ENCODE data around the gene SLC7A6OS. TPM values are rescaled to one million over a fixed set of nuclear protein-coding genes. Genes with fewer than 3 reads are reported as not detected.

Gene SLC7A6OS
- total RNA-seq, 1 donor from 2014 or later: 14.4 TPM

DNA sequence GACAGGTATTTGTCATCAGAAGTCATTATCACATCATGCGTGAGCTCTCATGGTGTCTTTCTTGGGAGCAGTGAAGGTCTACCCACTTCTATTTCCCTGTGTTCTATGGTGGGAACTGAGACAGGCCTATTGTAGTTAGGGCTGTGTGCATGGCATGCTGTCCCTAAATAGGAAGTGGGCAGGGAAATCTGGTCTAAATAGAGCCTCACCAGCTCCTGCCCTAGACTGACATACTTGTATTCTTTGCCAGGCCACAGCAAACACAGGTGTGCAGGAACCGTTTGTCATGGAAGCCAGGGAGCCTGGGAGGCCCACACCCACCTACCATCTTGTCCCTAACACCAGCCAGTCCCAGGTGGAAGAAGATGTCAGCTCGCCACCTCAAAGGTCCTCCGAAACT is 36.3 kb downstream of the SLC7A6OS start:
- Histone ChIP-seq H3K9me3 (no peaks in the 10 kb centered on the region), H3K4me1 (peaks cover 10 to 16% of the 10 kb centered on the region in 2 donors), H3K4me3 (no peak overlapping the region), H3K27ac (peak overlapping the region in 1 of 2 donors; percentile 75), H3K36me3 (peaks cover 14 to 29% of the 10 kb centered on the region in 2 donors), H3K27me3 (no peaks in the 10 kb centered on the region)
- no peak for DNase-seq (ENCODE audit: low spot score in 2 of 2)
- TF ChIP-seq, protein P1, sequence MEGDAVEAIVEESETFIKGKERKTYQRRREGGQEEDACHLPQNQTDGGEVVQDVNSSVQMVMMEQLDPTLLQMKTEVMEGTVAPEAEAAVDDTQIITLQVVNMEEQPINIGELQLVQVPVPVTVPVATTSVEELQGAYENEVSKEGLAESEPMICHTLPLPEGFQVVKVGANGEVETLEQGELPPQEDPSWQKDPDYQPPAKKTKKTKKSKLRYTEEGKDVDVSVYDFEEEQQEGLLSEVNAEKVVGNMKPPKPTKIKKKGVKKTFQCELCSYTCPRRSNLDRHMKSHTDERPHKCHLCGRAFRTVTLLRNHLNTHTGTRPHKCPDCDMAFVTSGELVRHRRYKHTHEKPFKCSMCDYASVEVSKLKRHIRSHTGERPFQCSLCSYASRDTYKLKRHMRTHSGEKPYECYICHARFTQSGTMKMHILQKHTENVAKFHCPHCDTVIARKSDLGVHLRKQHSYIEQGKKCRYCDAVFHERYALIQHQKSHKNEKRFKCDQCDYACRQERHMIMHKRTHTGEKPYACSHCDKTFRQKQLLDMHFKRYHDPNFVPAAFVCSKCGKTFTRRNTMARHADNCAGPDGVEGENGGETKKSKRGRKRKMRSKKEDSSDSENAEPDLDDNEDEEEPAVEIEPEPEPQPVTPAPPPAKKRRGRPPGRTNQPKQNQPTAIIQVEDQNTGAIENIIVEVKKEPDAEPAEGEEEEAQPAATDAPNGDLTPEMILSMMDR (IDR thresholded peaks at IDR 0.05): no peak
- intact Hi-C loops (cut with DNase I): no loop called here

DNA sequence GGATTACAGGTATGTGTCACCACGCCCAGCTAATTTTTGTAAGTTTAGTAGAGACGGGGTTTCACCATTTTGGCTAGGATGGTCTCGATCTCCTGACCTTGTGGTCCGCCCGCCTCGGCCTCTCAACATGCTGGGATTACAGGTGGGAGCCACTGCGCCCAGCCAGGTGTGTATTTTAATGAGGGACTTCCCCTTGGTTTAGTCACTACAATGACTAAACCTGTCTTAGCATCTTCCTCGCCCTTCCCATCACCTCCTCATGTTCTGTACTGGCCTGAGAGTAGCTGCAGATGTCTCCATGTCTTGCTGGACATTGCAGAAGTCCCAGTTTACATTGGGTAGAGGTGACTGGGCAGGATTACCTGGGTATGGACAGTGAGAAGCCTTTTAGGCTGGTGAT is 36.9 kb downstream of the SLC7A6OS start:
- H3K27me3 ChIP-seq: no peaks in the 10 kb centered on the region
- intact Hi-C loops (cut with DNase I): no loop called here
- H3K4me3 ChIP-seq: no peak overlapping the region
- peaks cover 10 to 16% of the 10 kb centered on the region in 2 donors for H3K4me1 ChIP-seq
- peaks cover 14 to 25% of the 10 kb centered on the region in 2 donors for H3K36me3 ChIP-seq
- TF ChIP-seq, protein P1 (IDR thresholded peaks at IDR 0.05): no peak
- H3K9me3 ChIP-seq: no peaks in the 10 kb centered on the region
- DNase-seq (ENCODE audit: low spot score in 2 of 2): no peak
- H3K27ac ChIP-seq: peak overlapping the region in 1 of 2 donors; percentile 75

DNA sequence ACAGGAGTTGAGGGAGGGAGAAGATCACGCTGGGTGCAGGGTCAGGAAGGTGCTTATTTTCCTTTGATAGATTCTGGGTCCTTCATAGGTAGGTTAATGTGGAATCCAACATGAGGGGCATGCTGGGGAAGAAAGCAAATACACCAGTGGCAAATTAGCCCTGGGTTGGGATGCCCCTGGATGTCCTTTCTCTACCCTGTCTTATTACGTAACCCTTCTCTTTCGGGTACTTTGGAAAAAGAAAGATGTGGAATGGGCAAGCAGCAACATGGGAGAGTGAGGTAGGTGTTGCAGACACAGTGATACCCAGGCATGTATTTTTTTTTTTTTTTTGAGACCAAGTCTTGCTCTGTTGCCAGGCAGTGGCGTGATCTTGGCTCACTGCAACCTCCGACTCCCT is 37.3 kb downstream of the SLC7A6OS start:
- Histone ChIP-seq H3K9me3 (no peaks in the 10 kb centered on the region), H3K36me3 (peaks cover 14 to 25% of the 10 kb centered on the region in 2 donors), H3K4me3 (no peak overlapping the region), H3K4me1 (peaks cover 10 to 19% of the 10 kb centered on the region in 2 donors), H3K27ac (no peak overlapping the region), H3K27me3 (no peaks in the 10 kb centered on the region)
- TF ChIP-seq, protein P1 (IDR thresholded peaks at IDR 0.05): no peak
- intact Hi-C loops (cut with DNase I): no loop called here
- DNase-seq (ENCODE audit: low spot score in 2 of 2): no peak

DNA sequence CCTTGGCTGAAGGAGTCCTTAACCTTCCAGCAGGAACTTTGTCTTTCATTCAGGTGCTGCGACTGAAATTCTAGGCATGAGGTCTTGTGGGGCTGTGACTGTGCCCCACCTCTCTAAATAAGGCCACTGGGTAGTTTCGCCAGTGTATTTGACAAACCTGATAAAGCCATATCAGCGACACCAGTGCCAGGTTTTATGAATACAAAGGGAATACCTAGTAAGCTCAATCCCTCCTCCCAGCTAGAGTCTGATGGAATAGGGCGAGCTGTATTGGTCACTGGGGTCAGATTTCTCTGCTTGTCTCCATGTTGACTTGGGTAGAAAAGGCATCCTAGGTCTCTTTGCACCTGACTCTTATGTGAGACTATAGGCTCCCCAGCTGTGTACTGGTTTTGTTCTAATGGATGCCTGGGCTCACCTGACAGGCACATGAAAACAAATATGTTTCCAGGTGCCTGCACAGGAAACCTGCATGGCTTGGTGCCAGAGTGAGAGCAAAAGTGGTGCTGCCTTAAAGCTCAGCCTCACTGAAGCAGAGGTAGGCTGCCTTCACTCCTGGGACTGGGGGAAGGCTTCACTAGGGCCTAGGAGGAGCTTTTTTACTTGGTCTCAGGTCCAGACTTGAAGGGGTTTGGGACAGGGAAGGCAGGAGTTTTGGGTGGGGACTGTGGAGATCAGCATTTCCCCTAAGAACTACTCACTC is 38.1 kb downstream of the SLC7A6OS start:
- TF ChIP-seq, protein P1 (IDR thresholded peaks at IDR 0.05): no peak
- peak overlapping the region in 1 of 2 donors; percentile 28 for H3K27ac ChIP-seq
- no peak overlapping the region for H3K4me3 ChIP-seq
- H3K27me3 ChIP-seq: no peaks in the 10 kb centered on the region
- no peak for DNase-seq (ENCODE audit: low spot score in 2 of 2)
- H3K36me3 ChIP-seq: peaks cover 14 to 21% of the 10 kb centered on the region in 2 donors
- H3K9me3 ChIP-seq: no peaks in the 10 kb centered on the region
- H3K4me1 ChIP-seq: peaks cover 10 to 23% of the 10 kb centered on the region in 2 donors
- intact Hi-C loops (cut with DNase I): no loop called here

DNA sequence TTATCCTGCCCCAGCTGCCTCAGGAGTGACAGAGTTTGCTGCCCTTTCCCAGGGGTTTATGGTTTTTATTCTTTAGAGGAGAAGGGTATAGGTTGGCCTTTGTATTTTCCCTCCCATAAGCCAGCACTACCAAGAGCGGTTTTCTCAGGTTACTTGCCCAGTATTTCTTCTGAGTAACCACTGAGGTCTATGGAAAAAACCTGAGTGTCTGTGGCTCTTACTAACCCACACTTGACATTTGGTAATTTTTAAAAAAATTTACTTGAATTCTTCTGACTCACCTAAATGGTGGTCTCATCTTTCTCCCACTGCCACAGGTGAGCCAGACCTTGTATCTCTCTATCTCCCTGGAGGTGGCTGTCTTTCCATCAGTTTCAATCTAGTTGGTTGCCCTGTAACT is 40.4 kb downstream of the SLC7A6OS start:
- Histone ChIP-seq H3K9me3 (no peaks in the 10 kb centered on the region), H3K4me3 (no peak overlapping the region), H3K4me1 (peaks cover 0 to 16% of the 10 kb centered on the region in 2 donors), H3K27me3 (no peaks in the 10 kb centered on the region), H3K27ac (no peak overlapping the region), H3K36me3 (peaks cover 14 to 16% of the 10 kb centered on the region in 2 donors)
- intact Hi-C loops (cut with DNase I): no loop called here
- TF ChIP-seq, protein P1 (IDR thresholded peaks at IDR 0.05): no peak
- no peak for DNase-seq (ENCODE audit: low spot score in 2 of 2)

All from ascending aorta (tissue), 2 donors.